ENCODE results near the gene MOK.

- TF ChIP-seq ZNF274 (IDR thresholded peaks at IDR 0.05; ENCODE audit: low read depth, low read length): no peak
- no peak for TF ChIP-seq YY1 (IDR thresholded peaks at IDR 0.05; ENCODE audit: insufficient read depth, insufficient read length)
Measured at GRCh38 chr14:102326583-102326982, 21.6 kb upstream of the MOK start.
